Right cardiac atrium (tissue), 5 donors: ENCODE data around the gene CDH5. TPM values are rescaled to one million over a fixed set of nuclear protein-coding genes. Genes with fewer than 3 reads are reported as not detected.

Experiments
- ATAC-seq, 2 donors: fragments of 200-7000 bp; cut with Tn5 transposase; one replicate each; pipeline versions ENCODE4 v1.8.0 to v1.9.1; 2020; ENCODE audit warnings: moderate library complexity in 2 of 2, mild to moderate bottlenecking in 1 of 2
- DNase-seq, 3 donors: peaks; one replicate each; pipeline ENCODE4 v3.0.0-alpha.2; 2020
- H3K27ac ChIP-seq: one replicate; pipeline ENCODE4 v1.5.1; 2013; ENCODE audit warnings: mild to moderate bottlenecking, low read length, control low read depth, moderate library complexity
- H3K27me3 ChIP-seq: one replicate; pipeline ENCODE4 v1.6.1; 2013; ENCODE audit not compliant: control insufficient read depth, insufficient read depth
- H3K4me1 ChIP-seq: one replicate; pipeline ENCODE4 v1.6.1; 2013; ENCODE audit warnings: low read length; ENCODE audit not compliant: control insufficient read depth, insufficient read depth
- H3K4me3 ChIP-seq: one replicate; pipeline ENCODE4 v1.5.1; 2013; ENCODE audit warnings: low read length, control low read depth
- H3K9me3 ChIP-seq: one replicate; pipeline ENCODE4 v1.6.1; 2013; ENCODE audit warnings: low read length; ENCODE audit not compliant: control insufficient read depth
- WGBS: extraction: QIAGEN DNeasy Blood & Tissue Kit; methylation state at CpG from one replicate; pipeline ENCODE4 v1.1.7; 2013; 5-methylcytosine and 5-hydroxymethylcytosine counted together
- intact Hi-C, 4 donors: fragments of 100-400 bp; cut with DNase I; formaldehyde crosslinking; loops; one replicate each; pipeline versions ENCODE4 v1.11.0 to v1.14.0; 2022 to 2023
- polyA plus RNA-seq: library from polyadenylated mRNA; stranded (reverse); fragments of 200-250 nt; gene quantifications from one replicate; pipeline ENCODE4 v1.2.3, GENCODE V29; 2013
- total RNA-seq, 4 donors: library from RNA; stranded (reverse); fragmentation: NEBNext Ultra II Directional; extraction: Animal tissue kit (Norgen Biotek cat#: 25700); gene quantifications; one replicate each; pipeline ENCODE4 v1.2.1, GENCODE V29; 2021
- donor health status: healthy with polysubstance abuse.
- donor health status: DM: no; HTN: yes; CAD: no.
- donor health status: DM: no; HTN: no; CAD: no.
- donor health status: DM: no; HTN: yes; CAD: no; lungs with severe emphysema.
- donor health status: DM: yes; HTN: yes; CAD: no.

The CDH5 gene
- total and polyA plus RNA-seq, 5 donors: 22.9 to 47.0 (median 40.8) TPM

DNA sequence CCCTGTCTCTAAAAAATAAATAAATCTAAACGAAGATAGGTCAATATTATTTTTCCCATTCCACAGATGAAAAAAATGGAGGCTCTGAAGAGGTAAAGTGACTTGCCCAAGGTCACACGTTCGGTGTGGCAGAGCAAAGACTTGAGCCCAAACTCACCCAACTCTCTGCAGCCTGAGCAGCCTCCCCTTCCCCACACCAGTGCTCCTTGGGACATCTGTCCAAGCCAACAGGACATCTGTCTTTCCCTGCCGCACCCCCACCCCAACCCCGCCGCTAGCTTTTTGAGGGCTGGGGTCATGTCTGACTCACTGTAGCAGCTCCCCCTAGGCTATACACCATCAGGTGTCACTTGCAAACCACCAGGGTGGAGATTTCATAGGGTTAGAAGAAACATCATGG lies 55.4 kb downstream of the CDH5 start:
- no peak overlapping the region for H3K27ac ChIP-seq
- WGBS: 85% methylated on average over 6 of the region's 6 CpGs
- no peak overlapping the region for H3K4me3 ChIP-seq
- intact Hi-C loops: no loop called here
- ATAC-seq (no peak), DNase-seq (no peak)
- H3K9me3 ChIP-seq: no peaks in the 10 kb centered on the region
- no peaks in the 10 kb centered on the region for H3K27me3 ChIP-seq
- no peaks in the 10 kb centered on the region for H3K4me1 ChIP-seq

DNA sequence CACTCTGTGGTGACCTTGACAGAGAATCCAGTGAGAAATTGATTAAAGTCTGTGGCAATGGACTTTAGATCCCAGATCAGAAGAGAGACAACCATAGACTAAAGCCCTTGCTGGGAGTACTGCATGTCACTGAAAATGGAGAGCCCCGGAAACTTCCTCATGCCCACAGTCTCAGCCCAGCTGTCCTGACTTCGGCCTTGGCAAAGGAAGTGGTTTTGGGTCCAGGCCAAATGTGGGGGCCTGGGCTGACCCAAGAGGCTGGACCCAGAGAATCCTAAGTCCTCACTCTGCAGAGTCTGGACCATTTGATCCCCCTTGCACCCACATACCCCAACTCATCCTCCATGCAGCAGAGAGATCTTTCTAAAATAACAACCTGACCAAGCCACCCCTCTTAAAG lies 55.9 kb downstream of the CDH5 start:
- DNase-seq: no peak
- no peak for ATAC-seq
- intact Hi-C loops: no loop called here
- no peak overlapping the region for H3K4me3 ChIP-seq
- WGBS: 72% methylated on average over 2 of the region's 2 CpGs
- no peaks in the 10 kb centered on the region for H3K4me1 ChIP-seq
- H3K9me3 ChIP-seq: no peaks in the 10 kb centered on the region
- H3K27ac ChIP-seq: no peak overlapping the region
- no peaks in the 10 kb centered on the region for H3K27me3 ChIP-seq

DNA sequence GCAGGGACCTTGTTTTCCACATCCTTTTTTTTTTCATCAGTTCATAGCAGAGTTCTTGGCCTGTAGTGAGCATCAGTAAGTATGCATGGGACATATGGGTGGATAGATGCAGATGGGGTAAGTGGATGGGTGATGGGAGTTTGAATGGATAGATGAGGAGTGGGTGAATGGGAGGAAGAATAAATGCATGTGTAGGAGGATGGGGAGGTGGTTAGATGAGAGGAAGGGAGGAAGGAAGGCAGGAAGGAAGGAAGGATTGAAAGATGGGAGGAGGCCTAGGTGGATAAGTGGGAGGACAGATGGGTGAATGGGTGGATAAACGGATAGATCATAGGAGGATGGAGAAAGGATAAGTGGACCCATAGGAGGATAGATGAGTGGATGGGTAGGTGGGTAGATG lies 56.7 kb downstream of the CDH5 start:
- Histone ChIP-seq H3K27ac (no peak overlapping the region), H3K4me1 (no peaks in the 10 kb centered on the region), H3K9me3 (no peaks in the 10 kb centered on the region), H3K27me3 (no peaks in the 10 kb centered on the region), H3K4me3 (no peak overlapping the region)
- intact Hi-C loops: no loop called here
- no peak for ATAC-seq
- DNase-seq: no peak
- WGBS: 93% methylated on average over 1 of the region's 1 CpG

DNA sequence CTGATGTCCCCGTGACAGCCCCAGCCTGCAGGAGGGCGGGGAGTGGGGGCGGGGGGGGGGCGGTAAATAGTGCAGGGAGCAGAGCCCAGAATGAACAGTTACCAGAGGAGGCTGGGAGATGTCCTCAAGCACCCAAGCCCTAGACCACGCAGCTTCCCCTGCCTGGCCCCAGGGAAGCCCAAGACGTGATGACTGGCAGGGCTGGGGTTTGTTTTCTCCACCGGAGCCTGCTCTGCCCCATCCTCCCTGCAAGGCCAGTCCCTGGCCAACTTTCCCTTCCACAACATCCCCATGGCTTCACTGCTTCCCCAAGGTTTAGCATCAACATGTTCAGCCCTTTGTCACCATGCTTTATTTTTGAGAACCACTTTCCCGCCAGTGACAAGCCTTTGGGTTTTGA lies 59.2 kb downstream of the CDH5 start:
- Histone ChIP-seq H3K4me1 (peaks cover 2% of the 10 kb centered on the region), H3K27ac (no peak overlapping the region), H3K27me3 (no peaks in the 10 kb centered on the region), H3K4me3 (no peak overlapping the region), H3K9me3 (no peaks in the 10 kb centered on the region)
- ATAC-seq: no peak
- DNase-seq: no peak
- intact Hi-C loops: no loop called here
- WGBS: 40% methylated on average over 8 of the region's 8 CpGs

DNA sequence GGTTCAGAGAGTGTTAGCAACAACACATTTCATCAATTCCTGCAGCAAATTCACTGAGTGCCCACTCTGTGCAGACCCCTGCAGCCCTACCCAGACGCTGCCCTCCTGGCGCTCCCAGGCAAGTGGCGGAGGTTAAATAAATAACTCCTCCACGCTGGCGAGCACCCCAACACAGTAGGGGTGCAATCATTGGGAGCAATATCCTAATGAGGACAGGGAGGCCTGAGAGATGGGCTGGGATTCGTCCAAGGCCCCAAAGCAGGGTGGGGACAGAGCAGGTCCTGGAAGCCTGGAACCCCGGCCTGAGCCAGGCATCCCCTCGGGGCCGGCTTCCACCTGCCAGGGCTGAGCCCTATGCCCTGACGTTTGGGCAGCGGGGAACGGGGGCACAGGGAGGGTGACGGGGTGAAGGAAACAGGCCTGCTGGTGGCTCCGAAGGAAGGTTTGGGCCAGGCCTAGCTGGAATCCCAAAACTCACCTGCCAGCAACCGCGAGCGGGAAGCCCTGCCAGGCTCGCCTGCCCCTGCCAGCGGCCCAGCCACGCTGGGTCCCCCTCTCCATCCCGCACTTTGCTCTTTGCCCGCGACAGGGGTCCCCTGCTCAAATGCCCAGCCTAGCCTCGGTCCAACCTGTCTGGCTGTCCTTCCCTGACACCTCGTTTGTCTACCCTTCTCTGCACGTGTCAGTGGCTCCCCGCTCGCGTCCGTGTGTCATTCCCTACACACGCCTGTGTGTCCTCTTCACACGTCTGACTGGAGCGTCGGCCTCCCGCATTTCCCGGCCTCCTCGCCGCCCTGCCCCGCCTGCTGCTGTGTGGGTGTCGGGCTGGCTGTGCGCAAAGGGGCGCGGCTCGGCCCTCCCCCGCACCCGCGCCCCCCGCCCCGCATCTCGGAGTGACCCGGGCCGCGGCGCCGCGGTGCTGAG lies 59.9 kb downstream of the CDH5 start:
- peak in 2 of 3 donors; percentile 55 to 64 for DNase-seq
- H3K27me3 ChIP-seq: no peaks in the 10 kb centered on the region

DNA sequence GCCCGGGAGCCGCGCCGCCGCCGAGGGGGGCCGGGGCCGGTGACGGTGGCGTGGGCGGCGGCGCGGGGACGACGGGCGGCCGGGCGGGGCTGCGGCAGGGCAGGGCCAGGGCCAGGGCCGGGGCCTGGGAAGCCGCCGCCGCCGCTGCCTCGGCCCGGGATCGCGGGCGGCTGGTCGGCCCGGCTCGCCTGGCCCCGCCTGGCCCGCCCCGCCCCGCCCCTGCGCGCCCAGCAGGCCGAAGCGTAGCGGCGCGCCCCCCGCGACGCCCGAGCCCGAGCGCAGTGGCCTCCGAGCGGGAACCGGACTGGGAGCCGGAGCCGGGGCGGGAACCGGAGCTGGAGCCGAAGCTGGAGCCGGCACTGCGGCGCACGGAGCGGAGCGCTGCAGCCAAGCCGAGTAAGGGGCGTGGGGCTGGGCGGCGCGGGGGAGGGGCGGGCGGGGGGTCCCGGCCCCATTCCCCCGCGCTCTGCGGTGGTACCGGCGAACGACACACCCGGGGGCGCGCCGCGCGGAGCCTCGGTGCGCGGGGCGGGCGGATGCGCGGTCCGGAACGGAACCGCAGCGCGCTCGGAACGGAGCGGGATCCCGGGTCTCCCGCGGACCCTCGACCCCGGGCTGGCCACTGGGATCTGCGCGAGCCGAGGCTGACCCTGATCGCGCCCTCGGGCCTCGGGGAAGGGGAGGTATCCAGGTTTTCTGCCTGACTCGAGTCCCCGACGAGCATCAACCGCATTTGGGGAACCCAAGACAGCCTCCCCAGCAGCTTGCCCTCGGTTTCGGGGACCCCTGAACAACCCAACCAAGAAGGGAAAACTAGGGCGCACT lies 60.8 kb downstream of the CDH5 start, which contains the start of gene BEAN1:
BEAN1 (plus strand) TSS at position 260 of the 825 bp plus-strand sequence. CDS start 10,382 bp downstream, outside the sequence.
- intact Hi-C loops: no loop called here
- Histone ChIP-seq H3K4me1 (peaks cover 2% of the 10 kb centered on the region), H3K27me3 (no peaks in the 10 kb centered on the region), H3K4me3 (peak within 1 kb of the TSS; percentile 90), H3K27ac (no peak within 1 kb of the TSS), H3K9me3 (no peaks in the 10 kb centered on the region)
- DNase-seq (peak; percentile 40 to 78 (median 76)), ATAC-seq (peak; percentile 51 to 61)
- WGBS: under 1% methylated on average over 117 of the region's 118 CpGs

More for the DNA sequence above, 59.9 kb downstream of the CDH5 start:
- 19% methylated on average over 56 of the region's 56 CpGs for WGBS
- intact Hi-C loops: no loop called here
- Histone ChIP-seq H3K9me3 (no peaks in the 10 kb centered on the region), H3K4me3 (peak overlapping the region; percentile 90), H3K27ac (no peak overlapping the region), H3K4me1 (peaks cover 2% of the 10 kb centered on the region)
- ATAC-seq: peak; percentile 10 to 25

DNA sequence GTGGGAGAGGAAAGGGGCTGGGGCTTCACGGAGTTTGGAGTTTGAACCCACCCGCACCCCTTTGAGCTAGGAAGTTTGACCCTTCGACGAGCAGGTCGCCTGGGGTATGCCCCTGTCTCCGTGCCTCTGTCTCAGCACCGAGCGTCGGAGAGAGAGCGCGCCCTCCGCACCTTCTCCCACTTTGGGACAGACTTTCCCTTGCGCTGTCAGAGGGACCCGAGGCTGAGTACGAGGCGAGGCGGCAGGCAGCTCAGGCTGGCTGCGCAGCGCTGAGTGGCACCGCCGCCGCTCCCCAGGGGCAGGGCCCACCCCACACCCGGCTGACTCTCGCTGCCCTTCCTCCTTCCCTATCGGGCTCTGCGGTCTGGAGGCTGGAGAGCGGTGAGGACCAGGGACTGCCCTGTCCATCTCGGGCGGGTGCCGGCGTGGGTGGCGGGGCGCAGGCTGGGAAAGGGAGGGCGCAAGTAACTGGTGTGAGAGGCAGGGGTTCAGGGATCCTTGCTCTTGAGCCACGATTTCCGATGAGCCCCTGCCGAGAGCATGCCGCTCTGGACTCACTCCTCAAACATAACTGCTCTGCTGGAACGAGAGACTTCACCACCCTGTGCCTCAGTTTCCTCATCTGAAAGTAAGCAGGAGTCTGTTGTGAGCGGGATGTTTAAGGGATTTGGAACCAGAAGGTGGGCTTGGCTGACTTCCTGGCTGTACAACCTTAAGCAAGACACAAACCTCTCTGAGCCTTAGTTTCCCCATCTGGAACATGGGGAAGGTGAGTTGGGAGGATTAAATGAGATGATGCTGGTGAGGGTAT lies 61.6 kb downstream of the CDH5 start:
- peak in 1 of 3 donors; percentile 53 for DNase-seq
- Histone ChIP-seq H3K27me3 (no peaks in the 10 kb centered on the region), H3K4me3 (peak overlapping the region; percentile 90), H3K4me1 (peaks cover 2% of the 10 kb centered on the region), H3K9me3 (no peaks in the 10 kb centered on the region), H3K27ac (no peak overlapping the region)
- ATAC-seq: peak; percentile 48
- intact Hi-C loops: no loop called here
- WGBS: 17% methylated on average over 40 of the region's 40 CpGs

DNA sequence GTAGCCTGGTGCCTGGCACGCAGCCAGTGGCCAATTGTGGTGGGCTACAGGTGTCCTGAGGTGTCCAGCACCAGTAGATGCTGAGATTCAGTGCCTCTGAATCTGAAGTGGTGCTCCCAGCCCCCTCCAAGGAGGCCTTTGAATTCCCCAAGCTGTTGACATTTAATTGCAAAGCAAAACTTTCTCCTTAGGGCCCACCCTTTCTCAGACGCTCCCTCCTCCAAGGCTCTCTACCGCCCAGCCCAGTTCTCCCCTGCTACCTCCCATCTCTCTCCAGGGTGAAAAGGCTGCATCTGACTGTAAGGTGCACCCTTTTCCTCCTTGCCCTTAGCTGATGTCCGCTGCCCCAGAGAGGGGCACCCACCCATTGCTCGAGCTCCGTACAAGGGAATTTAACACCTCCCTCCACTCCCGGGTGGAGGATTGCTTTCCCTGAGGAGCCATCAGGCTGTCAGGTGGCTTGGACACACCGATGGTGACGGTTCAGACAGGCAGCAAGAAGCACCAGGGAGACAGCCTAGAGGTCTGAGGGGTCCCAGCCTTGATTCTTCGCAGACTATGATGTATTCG lies 62.3 kb downstream of the CDH5 start:
- 53% methylated on average over 11 of the region's 11 CpGs for WGBS
- Histone ChIP-seq H3K27ac (no peak overlapping the region), H3K9me3 (no peaks in the 10 kb centered on the region), H3K4me3 (no peak overlapping the region), H3K4me1 (peaks cover 2% of the 10 kb centered on the region), H3K27me3 (no peaks in the 10 kb centered on the region)
- intact Hi-C loops: no loop called here
- no peak for ATAC-seq
- no peak for DNase-seq

DNA sequence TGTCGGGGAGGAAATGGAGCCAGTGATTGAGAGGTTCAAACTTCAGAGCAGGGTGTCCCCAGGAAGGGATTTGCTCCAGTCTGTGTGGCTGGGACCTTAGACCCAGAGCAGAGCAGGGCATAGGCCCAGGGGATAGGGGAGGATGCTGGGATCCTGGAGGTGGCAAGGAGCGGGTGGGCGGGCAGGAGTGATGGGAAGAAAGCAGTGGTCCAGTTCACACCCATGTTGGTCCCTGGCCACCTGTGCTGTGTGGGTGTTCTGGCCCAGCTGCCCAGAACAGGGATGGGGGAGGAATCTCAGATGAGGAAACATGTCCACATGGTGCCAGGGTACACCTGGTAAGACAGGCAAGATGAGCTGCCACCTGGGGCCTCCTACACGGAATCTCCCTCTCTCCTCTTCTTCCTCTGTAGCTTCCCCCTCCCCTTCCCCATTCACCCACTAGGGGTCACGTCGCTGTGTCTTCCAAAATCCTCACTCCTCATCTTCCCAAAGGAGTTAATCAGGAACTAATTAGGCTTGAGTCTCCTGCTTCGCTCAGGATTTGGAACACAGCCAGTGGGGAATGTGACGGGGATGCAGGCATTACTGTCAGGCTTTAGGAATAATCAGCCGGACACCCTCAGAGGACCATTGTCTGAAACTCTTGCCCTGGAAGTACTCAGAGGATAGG lies 62.9 kb downstream of the CDH5 start:
- H3K27me3 ChIP-seq: no peaks in the 10 kb centered on the region
- H3K27ac ChIP-seq: no peak overlapping the region
- no peak overlapping the region for H3K4me3 ChIP-seq
- H3K9me3 ChIP-seq: no peaks in the 10 kb centered on the region
- WGBS: 57% methylated on average over 9 of the region's 9 CpGs
- H3K4me1 ChIP-seq: peaks cover 2% of the 10 kb centered on the region
- intact Hi-C loops: no loop called here
- DNase-seq (no peak), ATAC-seq (no peak)

DNA sequence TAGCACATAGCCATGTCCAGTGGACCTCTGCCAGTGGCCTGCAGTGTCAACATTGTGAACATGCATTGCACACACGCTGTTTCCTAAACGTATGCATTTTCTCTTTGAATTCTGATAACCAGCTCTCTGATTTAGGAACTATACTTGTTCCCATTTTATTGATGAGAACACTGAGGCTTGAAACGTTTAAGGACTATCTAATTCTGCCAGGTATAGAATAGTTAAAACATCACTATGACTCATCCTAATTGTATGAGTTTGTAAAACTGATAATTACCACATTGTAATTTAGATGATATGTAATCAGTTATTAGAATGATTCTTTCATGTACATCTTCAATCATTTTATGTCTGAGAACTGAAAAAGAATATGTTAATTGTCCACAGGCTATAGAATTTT lies 63.7 kb downstream of the CDH5 start:
- H3K27ac ChIP-seq: no peak overlapping the region
- intact Hi-C loops: no loop called here
- no peak for ATAC-seq
- no peaks in the 10 kb centered on the region for H3K27me3 ChIP-seq
- WGBS: 76% methylated on average over 3 of the region's 3 CpGs
- no peak overlapping the region for H3K4me3 ChIP-seq
- H3K4me1 ChIP-seq: peaks cover 2% of the 10 kb centered on the region
- DNase-seq: no peak
- H3K9me3 ChIP-seq: no peaks in the 10 kb centered on the region
